ENCODE data around the gene PRKCSH. TPM values are rescaled to one million over a fixed set of nuclear protein-coding genes. Genes with fewer than 3 reads are reported as not detected.

Gene PRKCSH
- polyA plus RNA-seq, 3 donors: 24.9 to 172 (median 28.4) TPM

DNA sequence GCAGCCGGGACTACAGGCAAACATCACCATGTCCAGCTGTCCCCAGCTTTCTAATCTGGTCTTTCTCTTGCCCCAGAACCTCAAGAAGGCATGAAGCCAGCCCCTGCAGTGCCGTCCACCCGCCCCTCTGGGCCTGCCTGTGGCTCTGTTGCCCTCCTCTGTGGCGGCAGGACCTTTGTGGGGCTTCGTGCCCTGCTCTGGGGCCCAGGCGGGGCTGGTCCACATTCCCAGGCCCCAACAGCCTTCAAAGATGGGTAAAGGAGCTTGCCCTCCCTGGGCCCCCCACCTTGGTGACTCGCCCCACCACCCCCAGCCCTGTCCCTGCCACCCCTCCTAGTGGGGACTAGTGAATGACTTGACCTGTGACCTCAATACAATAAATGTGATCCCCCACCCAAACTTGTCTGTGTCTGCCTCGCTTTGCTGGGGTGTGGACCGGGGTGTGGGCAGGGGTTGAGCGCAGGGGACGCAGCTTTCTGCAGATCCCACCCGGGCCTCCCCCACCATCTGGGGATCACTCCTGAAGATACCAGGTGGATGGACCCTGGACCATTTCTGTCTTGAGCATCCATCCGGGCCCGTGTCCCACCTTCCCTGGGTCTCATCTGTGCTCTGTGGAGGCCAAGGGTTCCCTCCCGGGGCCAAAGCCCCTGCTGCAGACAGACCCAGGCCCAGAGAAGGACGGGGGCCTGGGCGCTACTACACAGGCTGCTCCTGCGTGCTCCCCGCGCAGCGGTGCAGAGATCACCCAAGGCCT is 15.3 kb downstream of the PRKCSH start:
- H3K79me2 ChIP-seq (ENCODE audit: insufficient read depth, low read length): no peaks in the 10 kb centered on the region
- peaks cover 40 to 53% of the 10 kb centered on the region in 2 donors for H3K36me3 ChIP-seq (replicated peaks in 1 of 2; ENCODE audit: control insufficient read depth in 1 of 2, insufficient read depth in 2 of 2, low read length in 2 of 2)
- no peak for DNase-seq
- H3K9ac ChIP-seq (ENCODE audit: insufficient read depth, low read length, poor library complexity, severe bottlenecking): no peak overlapping the region
- no peak overlapping the region for H3K4me2 ChIP-seq (replicated peaks; ENCODE audit: extremely low read depth, low read length, poor library complexity, severe bottlenecking)
- intact Hi-C loops (cut with micrococcal nuclease): no loop called here
- Mint-ChIP-seq H3K4me3 (no peak overlapping the region), H3K36me3 (peaks cover 28 to 47% of the 10 kb centered on the region in 2 donors), H3K27ac (peak overlapping the region in 3 of 7 donors; percentile 50 to 76 (median 57)), H3K27me3 (ENCODE audit: low read depth in 3 of 3) (peaks cover 3 to 6% (median 3%) of the 10 kb centered on the region in 3 donors), H3K9me3 (peaks cover 0 to 1% (median 0%) of the 10 kb centered on the region in 7 donors), H3K4me1 (no peaks in the 10 kb centered on the region)
- H2AFZ ChIP-seq (ENCODE audit: insufficient read depth, low read depth, low read length, poor library complexity, severe bottlenecking): no peak overlapping the region
- no peak overlapping the region for H3K27ac ChIP-seq (ENCODE audit: low read depth in 1 of 2, low read length in 2 of 2)
- peaks cover 13% of the 10 kb centered on the region for H4K20me1 ChIP-seq (ENCODE audit: insufficient read depth, low read length)
- no peaks in the 10 kb centered on the region for H3K27me3 ChIP-seq (ENCODE audit: control insufficient read depth in 2 of 2, insufficient read depth in 2 of 2, low read length in 2 of 2)
- WGBS (ENCODE audit: insufficient coverage): 97% methylated on average over 14 of the region's 21 CpGs
- H3K4me1 ChIP-seq (ENCODE audit: control insufficient read depth in 1 of 2, insufficient read depth in 2 of 2, low read length in 2 of 2): no peaks in the 10 kb centered on the region
- TF ChIP-seq, protein P1, sequence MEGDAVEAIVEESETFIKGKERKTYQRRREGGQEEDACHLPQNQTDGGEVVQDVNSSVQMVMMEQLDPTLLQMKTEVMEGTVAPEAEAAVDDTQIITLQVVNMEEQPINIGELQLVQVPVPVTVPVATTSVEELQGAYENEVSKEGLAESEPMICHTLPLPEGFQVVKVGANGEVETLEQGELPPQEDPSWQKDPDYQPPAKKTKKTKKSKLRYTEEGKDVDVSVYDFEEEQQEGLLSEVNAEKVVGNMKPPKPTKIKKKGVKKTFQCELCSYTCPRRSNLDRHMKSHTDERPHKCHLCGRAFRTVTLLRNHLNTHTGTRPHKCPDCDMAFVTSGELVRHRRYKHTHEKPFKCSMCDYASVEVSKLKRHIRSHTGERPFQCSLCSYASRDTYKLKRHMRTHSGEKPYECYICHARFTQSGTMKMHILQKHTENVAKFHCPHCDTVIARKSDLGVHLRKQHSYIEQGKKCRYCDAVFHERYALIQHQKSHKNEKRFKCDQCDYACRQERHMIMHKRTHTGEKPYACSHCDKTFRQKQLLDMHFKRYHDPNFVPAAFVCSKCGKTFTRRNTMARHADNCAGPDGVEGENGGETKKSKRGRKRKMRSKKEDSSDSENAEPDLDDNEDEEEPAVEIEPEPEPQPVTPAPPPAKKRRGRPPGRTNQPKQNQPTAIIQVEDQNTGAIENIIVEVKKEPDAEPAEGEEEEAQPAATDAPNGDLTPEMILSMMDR (IDR thresholded peaks at IDR 0.05): no peak
- H3K9me3 ChIP-seq (replicated peaks in 1 of 2; ENCODE audit: control insufficient read depth in 1 of 2, insufficient read depth in 1 of 2, low read length in 2 of 2): no peaks in the 10 kb centered on the region
- H3K4me3 ChIP-seq (replicated peaks in 1 of 3; ENCODE audit: low read depth in 2 of 3, low read length in 3 of 3): no peak overlapping the region

DNA sequence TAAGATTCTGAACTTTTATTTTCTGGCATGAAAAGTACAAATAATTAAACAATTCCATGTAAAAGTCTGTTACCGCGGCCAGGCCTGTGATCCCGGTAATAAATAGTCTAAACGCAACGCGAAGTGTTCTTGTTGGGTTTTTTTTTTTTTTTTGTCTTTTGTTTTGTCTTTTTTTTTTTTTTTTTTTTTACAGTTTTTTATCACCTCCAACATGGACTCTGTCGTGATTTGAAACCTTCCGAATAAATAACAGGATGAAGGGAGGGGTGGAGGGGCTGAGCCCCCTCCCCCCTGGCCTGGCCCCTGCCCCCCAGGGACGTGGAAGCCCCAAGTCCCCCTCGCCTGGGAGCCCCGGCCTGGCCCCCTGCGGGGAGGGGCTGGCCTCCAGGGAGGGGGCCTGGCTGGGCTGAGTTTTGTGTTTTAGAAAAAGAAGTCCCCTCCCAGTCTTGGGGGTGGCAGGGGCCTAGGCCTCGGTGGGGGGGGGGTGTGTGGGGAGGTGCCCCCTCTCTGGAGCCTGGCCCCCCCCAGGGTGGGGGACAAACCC is 16.0 kb downstream of the PRKCSH start:
- Histone ChIP-seq H3K27me3 (ENCODE audit: control insufficient read depth in 2 of 2, insufficient read depth in 2 of 2, low read length in 2 of 2) (no peaks in the 10 kb centered on the region), H3K9ac (ENCODE audit: insufficient read depth, low read length, poor library complexity, severe bottlenecking) (no peak overlapping the region), H3K4me1 (ENCODE audit: control insufficient read depth in 1 of 2, insufficient read depth in 2 of 2, low read length in 2 of 2) (no peaks in the 10 kb centered on the region), H3K79me2 (ENCODE audit: insufficient read depth, low read length) (no peaks in the 10 kb centered on the region), H3K27ac (ENCODE audit: low read depth in 1 of 2, low read length in 2 of 2) (no peak overlapping the region), H3K9me3 (replicated peaks in 1 of 2; ENCODE audit: control insufficient read depth in 1 of 2, insufficient read depth in 1 of 2, low read length in 2 of 2) (no peaks in the 10 kb centered on the region), H3K4me2 (replicated peaks; ENCODE audit: extremely low read depth, low read length, poor library complexity, severe bottlenecking) (no peak overlapping the region), H3K4me3 (replicated peaks in 1 of 3; ENCODE audit: low read depth in 2 of 3, low read length in 3 of 3) (no peak overlapping the region), H4K20me1 (ENCODE audit: insufficient read depth, low read length) (peaks cover 12% of the 10 kb centered on the region), H2AFZ (ENCODE audit: insufficient read depth, low read depth, low read length, poor library complexity, severe bottlenecking) (no peak overlapping the region), H3K36me3 (replicated peaks in 1 of 2; ENCODE audit: control insufficient read depth in 1 of 2, insufficient read depth in 2 of 2, low read length in 2 of 2) (peaks cover 35 to 47% of the 10 kb centered on the region in 2 donors)
- Mint-ChIP-seq H3K36me3 (peaks cover 28 to 43% of the 10 kb centered on the region in 2 donors), H3K4me1 (no peaks in the 10 kb centered on the region), H3K27me3 (ENCODE audit: low read depth in 3 of 3) (peaks cover 3 to 6% (median 6%) of the 10 kb centered on the region in 3 donors), H3K4me3 (no peak overlapping the region), H3K9me3 (peaks cover 0 to 1% (median 0%) of the 10 kb centered on the region in 7 donors), H3K27ac (no peak overlapping the region)
- 20% methylated on average over 1 of the region's 13 CpGs for whole genome bisulfite sequencing (ENCODE audit: insufficient coverage)
- intact Hi-C loops (cut with micrococcal nuclease): no loop called here
- DNase-seq: no peak
- TF ChIP-seq, protein P1 (IDR thresholded peaks at IDR 0.05): no peak
